HepG2 (cell line): ENCODE results near the gene MYRIP. TPM values are rescaled to one million over a fixed set of nuclear protein-coding genes. Genes with fewer than 3 reads are reported as not detected.

Experiments used
- ATAC-seq: fragments of 200-7000 bp; cut with Tn5 transposase; 3 replicates; pipeline ENCODE4 v1.9.1; 2020; ENCODE audit warnings: mild to moderate bottlenecking, moderate library complexity
- BruUV-seq: library from RNA; stranded (reverse); fragments of 400-500 nt; replicated peaks from 2 replicates; lab custom pipeline; 2021; lab: Mats Ljungman, UMichigan
- CTCF ChIA-PET: fragments of 300-600 bp; formaldehyde crosslinking; extraction: SDS; loops from one replicate; lab custom pipeline; 2021; ENCODE audit warnings: low total read pairs, inconsistent platforms, low intra/inter-chr PET ratio; lab: Yijun Ruan, JAX
- POLR2A ChIA-PET: fragments of 350-600 bp; sonication (Branson Sonifier 250); formaldehyde crosslinking; loops from one replicate; lab custom pipeline; 2020; ENCODE audit warnings: antibody characterized with exemption, inconsistent platforms; lab: Yijun Ruan, JAX
- DNase-seq: peaks from one replicate; pipeline ENCODE4 v3.0.0-alpha.2; 2015; ENCODE audit warnings: low spot score
- FAIRE-seq: peaks from 3 replicates; lab custom pipeline; 2011; peaks lifted over from hg19 to GRCh38; lab: Jason Lieb, UNC
- H2AFZ ChIP-seq: one replicate; pipeline ENCODE4 v1.6.1; 2011; ENCODE audit warnings: low read length, inconsistent platforms
- H3K27ac ChIP-seq: fragments of 300-600 bp; 3 replicates; pipeline ENCODE4 v1.8.0; 2011; ENCODE audit warnings: mixed run types, mild to moderate bottlenecking, mixed read lengths, low read length, inconsistent platforms; ENCODE audit not compliant: insufficient read depth; ENCODE audit errors: extremely low read length
- H3K27me3 ChIP-seq, 2 experiments: fragments of 200-600 bp in 1 of 2; 2 replicates in 1 of 2; 3 replicates in 1 of 2; pipeline versions ENCODE4 v1.6.0 to v1.8.0; 2011; ENCODE audit warnings: low read length in 2 of 2, mild to moderate bottlenecking in 2 of 2, moderate library complexity in 2 of 2, inconsistent platforms in 1 of 2; ENCODE audit not compliant: insufficient read depth in 2 of 2, control insufficient read depth in 1 of 2
- H3K36me3 ChIP-seq, 2 experiments: fragments of 200-600 bp in 1 of 2; replicated peaks in 1 of 2; 2 replicates in 1 of 2; 3 replicates in 1 of 2; pipeline versions ENCODE4 v1.5.1 to v1.8.0; 2011; ENCODE audit warnings: low read length in 2 of 2, inconsistent platforms in 1 of 2; ENCODE audit not compliant: insufficient read depth in 2 of 2, control insufficient read depth in 1 of 2
- H3K4me1 ChIP-seq: 2 replicates; pipeline ENCODE4 v1.5.1; 2012; ENCODE audit warnings: low read length, inconsistent platforms; ENCODE audit not compliant: insufficient read depth
- H3K4me2 ChIP-seq: 2 replicates; pipeline ENCODE4 v1.6.0; 2011; ENCODE audit warnings: low read depth, low read length, inconsistent platforms
- H3K4me3 ChIP-seq, 3 experiments: fragments of 200-600 bp in 1 of 3; sonication (generic), shearing (Covaris generic) in 1 of 3; replicated peaks in 1 of 3; 2 replicates each; pipeline ENCODE4 v1.5.1; 2011 to 2016; ENCODE audit warnings: low read length in 3 of 3, inconsistent platforms in 2 of 3, low read depth in 2 of 3, mild to moderate bottlenecking in 2 of 3, control low read depth in 1 of 3, mixed read lengths in 1 of 3; ENCODE audit not compliant: insufficient read depth in 1 of 3
- H3K79me2 ChIP-seq: one replicate; pipeline ENCODE4 v1.6.1; 2011; ENCODE audit warnings: low read length, inconsistent platforms; ENCODE audit not compliant: insufficient read depth
- H3K9ac ChIP-seq: 2 replicates; pipeline ENCODE4 v1.6.0; 2011; ENCODE audit warnings: mild to moderate bottlenecking, low read depth, low read length, inconsistent platforms; ENCODE audit not compliant: insufficient read depth
- H3K9me3 ChIP-seq: 2 replicates; pipeline ENCODE4 v1.5.1; 2012; ENCODE audit warnings: mild to moderate bottlenecking, low read length
- H4K20me1 ChIP-seq: 2 replicates; pipeline ENCODE4 v1.6.0; 2011; ENCODE audit warnings: inconsistent platforms, mild to moderate bottlenecking, low read length, moderate library complexity; ENCODE audit not compliant: insufficient read depth
- DNMT3B ChIP-seq: conservative IDR thresholded peaks from 2 replicates; pipeline ENCODE4 v1.6.1; 2016; ENCODE audit warnings: missing biosample characterization, control low read depth
- GFI1 ChIP-seq: sonication (generic); formaldehyde crosslinking; IDR thresholded peaks from 2 replicates; pipeline ENCODE4 v1.5.0; 2020; ENCODE audit warnings: missing genetic modification reagents, mild to moderate bottlenecking, borderline replicate concordance
- MXI1 ChIP-seq: IDR thresholded peaks from 3 replicates; pipeline ENCODE4 v1.6.1; 2012; ENCODE audit warnings: low read depth, low read length, inconsistent platforms, borderline replicate concordance
- NRL ChIP-seq: sonication (generic); formaldehyde crosslinking; IDR thresholded peaks from 2 replicates; pipeline ENCODE4 v1.5.0; 2020; ENCODE audit warnings: missing genetic modification reagents, mild to moderate bottlenecking, moderate library complexity, borderline replicate concordance
- PLRG1 ChIP-seq: fragments of 450-650 bp; conservative IDR thresholded peaks from 2 replicates; pipeline ENCODE4 v1.6.1; 2016
- PRDM15 ChIP-seq: sonication (generic); formaldehyde crosslinking; IDR thresholded peaks from 2 replicates; pipeline ENCODE4 v1.4.0; 2020; ENCODE audit warnings: missing genetic modification reagents
- STAT5B ChIP-seq: sonication (generic); formaldehyde crosslinking; IDR thresholded peaks from 2 replicates; pipeline ENCODE4 v1.4.0; 2020; ENCODE audit warnings: missing genetic modification reagents
- XRCC5 ChIP-seq: fragments of 200-400 bp; formaldehyde crosslinking; optimal IDR thresholded peaks from 2 replicates; pipeline ENCODE3; 2017; ENCODE audit warnings: mild to moderate bottlenecking, low read length
- ZFP36 ChIP-seq: fragments of 150-350 bp; IDR thresholded peaks from 2 replicates; pipeline ENCODE4 v1.6.1; 2018; ENCODE audit warnings: borderline replicate concordance, low read length, low read depth; ENCODE audit not compliant: partially characterized antibody
- ZNF235 ChIP-seq: sonication (generic); formaldehyde crosslinking; IDR thresholded peaks from 2 replicates; pipeline ENCODE4 v1.8.1; 2023; ENCODE audit warnings: mild to moderate bottlenecking, missing genetic modification reagents, borderline replicate concordance
- ZNF503 ChIP-seq: sonication (generic); formaldehyde crosslinking; IDR thresholded peaks from 2 replicates; pipeline ENCODE4 v1.4.0; 2020; ENCODE audit warnings: missing genetic modification reagents
- ZNF549 ChIP-seq: sonication (generic); formaldehyde crosslinking; IDR thresholded peaks from 2 replicates; pipeline ENCODE4 v1.5.0; 2020; ENCODE audit warnings: missing genetic modification reagents
- ZNF720 ChIP-seq: sonication (generic); formaldehyde crosslinking; IDR thresholded peaks from 2 replicates; pipeline ENCODE4 v1.4.0; 2020; ENCODE audit warnings: missing genetic modification reagents
- ZNF775 ChIP-seq: sonication (generic); formaldehyde crosslinking; IDR thresholded peaks from 2 replicates; pipeline ENCODE4 v1.4.0; 2020; ENCODE audit warnings: missing genetic modification reagents, mild to moderate bottlenecking, moderate library complexity, borderline replicate concordance
- WGBS: methylation state at CpG from one replicate; pipeline ENCODE4 v1.1.6; 2017; ENCODE audit warnings: low lambda C conversion rate; 5-methylcytosine and 5-hydroxymethylcytosine counted together
- in situ Hi-C: cut with HindIII; loops from 2 replicates; pipeline ENCODE4 v1.10.0; 2017; ENCODE audit warnings: low pct_unique_long_range_greater_than_20kb; ENCODE audit not compliant: extremely low pct_ligation_motif_present
- intact Hi-C: fragments of 100-400 bp; cut with micrococcal nuclease; formaldehyde crosslinking; loops from one replicate; pipeline ENCODE4 v1.10.0; 2022; ENCODE audit not compliant: unreplicated experiment
- polyA plus RNA-seq, 8 experiments: library from polyadenylated mRNA; depleted of rRNA in 3 of 8; stranded (reverse) in 7 of 8; unstranded in 1 of 8; fragments of >200 nt; fragmentation: Illumina TruSeq in 4 of 8; extraction: Trizol in 4 of 8; gene quantifications; 2 replicates each; pipeline versions ENCODE4 v1.2.1 to v1.2.3, GENCODE V29; 2011 to 2016; ENCODE audit warnings: low read depth in 4 of 8, missing spikeins in 1 of 8, mixed read lengths in 1 of 8; ENCODE audit not compliant: insufficient read depth in 1 of 8
- total RNA-seq, 5 experiments: library from RNA; depleted of rRNA; stranded (reverse); fragments of >200 nt; fragmentation: Illumina TruSeq; extraction: Trizol; gene quantifications; 2 replicates each; pipeline ENCODE4 v1.2.3, GENCODE V29; 2016; ENCODE audit warnings: low read depth in 1 of 5

Gene MYRIP
- total and polyA plus RNA-seq, 2 of the 13 experiments (the other 11 are each of a cell fraction or from before 2014, with no cell fraction given) = 0.64 to 0.84 TPM

- DNase-seq (no peak), FAIRE-seq (no peak), ATAC-seq (no peak)
- WGBS = no CpG with 5 or more reads among the region's 1 CpG
- no peaks in the 10 kb centered on the region for H3K79me2 ChIP-seq
- POLR2A ChIA-PET = no interaction called here
- no peak for TF ChIP-seq ZNF720 (CRISPR knock-in tag)
- TF ChIP-seq ZNF549 = no peak
- no peak for TF ChIP-seq PLRG1
- no peak for TF ChIP-seq NRL (CRISPR knock-in tag)
- TF ChIP-seq XRCC5 = no peak
- no peak for TF ChIP-seq MXI1
- no peak for TF ChIP-seq ZNF775 (CRISPR knock-in tag)
- no peak for TF ChIP-seq STAT5B (CRISPR knock-in tag)
- no peak for TF ChIP-seq ZNF235 (CRISPR knock-in tag)
- TF ChIP-seq DNMT3B (CRISPR knock-in tag) = no peak
- TF ChIP-seq ZFP36 = no peak
- no peak for TF ChIP-seq GFI1 (CRISPR knock-in tag)
- no peak for TF ChIP-seq PRDM15 (CRISPR knock-in tag)
- no peak for TF ChIP-seq ZNF503 (CRISPR knock-in tag)
- CTCF ChIA-PET = no interaction called here
- no peaks in the 10 kb centered on the region for H4K20me1 ChIP-seq
- no peak overlapping the region for H3K4me3 ChIP-seq
- intact Hi-C loops = no loop called here
- H3K9me3 ChIP-seq = no peaks in the 10 kb centered on the region; the same call in 1 of the 2 replicates
- in situ Hi-C loops = no loop called here
- no peak overlapping the region for H3K27ac ChIP-seq
- no peak overlapping the region for H3K4me2 ChIP-seq
- no peaks in the 10 kb centered on the region for H3K4me1 ChIP-seq
- BruUV-seq = no TSS peak
- H3K27me3 ChIP-seq = no peaks in the 10 kb centered on the region
- H2AFZ ChIP-seq = no peak overlapping the region
- no peak overlapping the region for H3K9ac ChIP-seq
- no peaks in the 10 kb centered on the region for H3K36me3 ChIP-seq
These were observed 244.3 kb downstream of the MYRIP start for GRCh38 chr3:40053663-40054062.
